Loucy (cell line): ENCODE results near the gene PTOV1.

Source experiments
- H2AFZ ChIP-seq: fragments of 200-600 bp; sonication (generic); 2 replicates; pipeline ENCODE4 v1.6.0; 2016; ENCODE audit warnings: antibody characterized with exemption, mild to moderate bottlenecking, low read length, moderate library complexity
- H3F3A ChIP-seq: fragments of 200-600 bp; 2 replicates; pipeline ENCODE4 v1.6.0; 2016; ENCODE audit warnings: antibody characterized with exemption, low read depth, mild to moderate bottlenecking
- H3K27me3 ChIP-seq: fragments of 200-600 bp; sonication (generic); 2 replicates; pipeline ENCODE4 v1.6.1; 2014; ENCODE audit warnings: low read length, mild to moderate bottlenecking; ENCODE audit not compliant: insufficient read depth, poor library complexity, severe bottlenecking
- H3K36me3 ChIP-seq: fragments of 200-600 bp; sonication (generic); 2 replicates; pipeline ENCODE4 v1.6.1; 2016; ENCODE audit warnings: low read length; ENCODE audit not compliant: insufficient read depth
- H3K4me1 ChIP-seq: fragments of 200-600 bp; sonication (generic); 2 replicates; pipeline ENCODE4 v1.5.1; 2014; ENCODE audit warnings: low read length, mild to moderate bottlenecking; ENCODE audit not compliant: insufficient read depth, poor library complexity, severe bottlenecking
- H3K4me2 ChIP-seq: fragments of 200-600 bp; sonication (generic); 2 replicates; pipeline ENCODE4 v1.6.0; 2014; ENCODE audit warnings: antibody characterized with exemption, low read length, low read depth, mild to moderate bottlenecking; ENCODE audit not compliant: poor library complexity, severe bottlenecking
- H3K4me3 ChIP-seq: fragments of 200-600 bp; sonication (generic); 2 replicates; pipeline ENCODE4 v1.5.1; 2014; ENCODE audit warnings: low read length, mild to moderate bottlenecking, mixed read lengths; ENCODE audit not compliant: poor library complexity, severe bottlenecking
- H3K79me2 ChIP-seq: fragments of 200-600 bp; sonication (generic); 2 replicates; pipeline ENCODE4 v1.6.1; 2014; ENCODE audit warnings: low read length; ENCODE audit not compliant: insufficient read depth
- H3K9ac ChIP-seq: fragments of 200-600 bp; sonication (generic); 2 replicates; pipeline ENCODE4 v1.6.0; 2014; ENCODE audit warnings: mild to moderate bottlenecking, low read depth, low read length, moderate library complexity; ENCODE audit not compliant: poor library complexity, severe bottlenecking
- H3K9me2 ChIP-seq: fragments of 200-600 bp; sonication (generic); replicated peaks from 2 replicates; pipeline ENCODE4 v1.6.1; 2016; ENCODE audit warnings: low read depth, low read length, mixed read lengths
- H3K9me3 ChIP-seq: fragments of 200-600 bp; sonication (generic); 2 replicates; pipeline ENCODE4 v1.6.1; 2014; ENCODE audit warnings: mild to moderate bottlenecking, antibody characterized with exemption, low read length, low read depth; ENCODE audit not compliant: insufficient read depth
- H4K20me1 ChIP-seq: fragments of 200-600 bp; sonication (generic); 2 replicates; pipeline ENCODE4 v1.6.0; 2014; ENCODE audit warnings: antibody characterized with exemption, low read length, mild to moderate bottlenecking; ENCODE audit not compliant: insufficient read depth, poor library complexity, severe bottlenecking
- CTCF ChIP-seq: fragments of 200-600 bp; sonication (generic); conservative IDR thresholded peaks from 2 replicates; pipeline ENCODE4 v1.5.1; 2014; ENCODE audit warnings: mild to moderate bottlenecking, antibody characterized with exemption, low read length
- EZH2phosphoT487 ChIP-seq: fragments of 200-600 bp; IDR thresholded peaks from 2 replicates; pipeline ENCODE4 v1.6.1; 2018; ENCODE audit warnings: antibody characterized with exemption, mild to moderate bottlenecking, moderate library complexity, borderline replicate concordance

Gene PTOV1

GRCh38 chr19:49850487-49851342 lies at the start of gene PTOV1:
Gene PTOV1, plus strand, starts transcription at chr19:49851159.
- Histone ChIP-seq H3K4me2 (peak within 1 kb of the TSS; percentile 95), H3K4me3 (peak within 1 kb of the TSS; percentile 99), H3K9me2 (no peaks in the 10 kb centered on the region), H3K9me3 (no peaks in the 10 kb centered on the region), H3K9ac (peak within 1 kb of the TSS; percentile 90), H3K4me1 (peaks cover 32% of the 10 kb centered on the region), H3K79me2 (peaks cover 37% of the 10 kb centered on the region), H3K27me3 (no peaks in the 10 kb centered on the region), H3F3A (0 out of 2 replicates have a peak, but pooled peaks cover 3% of the 10 kb centered on the region), H4K20me1 (peaks cover 39% of the 10 kb centered on the region), H2AFZ (peak within 1 kb of the TSS; percentile 99), H3K36me3 (peaks cover 5% of the 10 kb centered on the region; the same call in 1 of the 2 replicates)
- TF ChIP-seq CTCF (no peak), EZH2phosphoT487 (no peak)

GRCh38 chr19:49801401-49801888 lies 49.5 kb upstream of the PTOV1 start:
- Histone ChIP-seq H3K9me3 (no peaks in the 10 kb centered on the region), H3K4me1 (no peaks in the 10 kb centered on the region), H3K9ac (no peak overlapping the region), H3K4me2 (no peak overlapping the region), H3K27me3 (no peaks in the 10 kb centered on the region), H3K79me2 (no peaks in the 10 kb centered on the region), H3K4me3 (no peak overlapping the region), H3F3A (no peaks in the 10 kb centered on the region), H3K9me2 (no peaks in the 10 kb centered on the region), H2AFZ (no peak overlapping the region), H4K20me1 (no peaks in the 10 kb centered on the region), H3K36me3 (peaks cover 64% of the 10 kb centered on the region; the same call in 1 of the 2 replicates)
- TF ChIP-seq CTCF = no peak
- TF ChIP-seq EZH2phosphoT487 = no peak

GRCh38 chr19:49801966-49802661 lies 48.8 kb upstream of the PTOV1 start:
- H4K20me1 ChIP-seq = no peaks in the 10 kb centered on the region
- no peak for TF ChIP-seq CTCF
- H3K4me3 ChIP-seq = no peak overlapping the region
- no peaks in the 10 kb centered on the region for H3K4me1 ChIP-seq
- H3F3A ChIP-seq = no peaks in the 10 kb centered on the region
- H3K36me3 ChIP-seq = peaks cover 58% of the 10 kb centered on the region; the same call in 1 of the 2 replicates
- no peaks in the 10 kb centered on the region for H3K9me2 ChIP-seq
- H3K9me3 ChIP-seq = no peaks in the 10 kb centered on the region
- H2AFZ ChIP-seq = no peak overlapping the region
- no peak overlapping the region for H3K4me2 ChIP-seq
- H3K9ac ChIP-seq = no peak overlapping the region
- H3K79me2 ChIP-seq = no peaks in the 10 kb centered on the region
- no peaks in the 10 kb centered on the region for H3K27me3 ChIP-seq
